Keratinocyte (primary cell): Measurements from ENCODE around the gene SRP54.

ENCODE experiments used
- EZH2 ChIP-seq: IDR thresholded peaks from one replicate; pipeline ENCODE4 v1.6.1; 2012; ENCODE audit warnings: inconsistent platforms, mild to moderate bottlenecking, low read length, moderate library complexity
- TF ChIP-seq, protein P1 (sequence below), 3 experiments: IDR thresholded peaks in 1 of 3; conservative IDR thresholded peaks in 1 of 3; optimal IDR thresholded peaks in 1 of 3; 2 replicates in 2 of 3; 3 replicates in 1 of 3; pipeline versions ENCODE3 to v1.5.1; 2011; ENCODE audit warnings: low read length in 3 of 3, mild to moderate bottlenecking in 3 of 3, moderate library complexity in 2 of 3, control low read depth in 1 of 3, inconsistent platforms in 1 of 3; ENCODE audit not compliant: insufficient read depth in 2 of 3; ENCODE audit errors: extremely low read depth in 1 of 3

DNA sequence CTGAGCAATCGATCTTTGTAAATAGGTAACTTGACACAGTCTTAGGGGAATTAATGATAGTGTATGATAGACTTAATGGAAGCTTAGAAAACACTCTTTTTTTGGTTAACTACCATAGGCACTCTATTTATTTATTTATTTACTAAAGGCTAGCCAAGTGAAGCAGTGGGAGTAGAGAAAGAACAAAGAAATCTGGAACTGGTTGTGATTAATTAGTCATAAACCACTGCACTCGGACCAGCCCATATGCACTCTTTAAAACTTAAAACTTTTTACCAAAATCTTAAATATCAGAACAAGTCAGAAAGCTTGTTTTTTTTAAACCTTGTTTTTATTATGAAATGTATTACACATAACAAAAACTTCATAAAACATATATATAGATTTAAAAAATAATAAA is 49.5 kb upstream of the SRP54 start:
- TF ChIP-seq, protein P1, sequence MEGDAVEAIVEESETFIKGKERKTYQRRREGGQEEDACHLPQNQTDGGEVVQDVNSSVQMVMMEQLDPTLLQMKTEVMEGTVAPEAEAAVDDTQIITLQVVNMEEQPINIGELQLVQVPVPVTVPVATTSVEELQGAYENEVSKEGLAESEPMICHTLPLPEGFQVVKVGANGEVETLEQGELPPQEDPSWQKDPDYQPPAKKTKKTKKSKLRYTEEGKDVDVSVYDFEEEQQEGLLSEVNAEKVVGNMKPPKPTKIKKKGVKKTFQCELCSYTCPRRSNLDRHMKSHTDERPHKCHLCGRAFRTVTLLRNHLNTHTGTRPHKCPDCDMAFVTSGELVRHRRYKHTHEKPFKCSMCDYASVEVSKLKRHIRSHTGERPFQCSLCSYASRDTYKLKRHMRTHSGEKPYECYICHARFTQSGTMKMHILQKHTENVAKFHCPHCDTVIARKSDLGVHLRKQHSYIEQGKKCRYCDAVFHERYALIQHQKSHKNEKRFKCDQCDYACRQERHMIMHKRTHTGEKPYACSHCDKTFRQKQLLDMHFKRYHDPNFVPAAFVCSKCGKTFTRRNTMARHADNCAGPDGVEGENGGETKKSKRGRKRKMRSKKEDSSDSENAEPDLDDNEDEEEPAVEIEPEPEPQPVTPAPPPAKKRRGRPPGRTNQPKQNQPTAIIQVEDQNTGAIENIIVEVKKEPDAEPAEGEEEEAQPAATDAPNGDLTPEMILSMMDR (optimal IDR thresholded peaks at IDR 0.05 in 1 of 3, IDR thresholded peaks at IDR 0.05 in 1 of 3, conservative IDR thresholded peaks at IDR 0.05 in 1 of 3; ENCODE audit: extremely low read depth in 1 of 3, insufficient read depth in 2 of 3, low read length in 3 of 3): no peak
- TF ChIP-seq EZH2: no peak
